ENCODE data around the gene SCFD2.
"Not testable (repeated sequence)": the region's sequence is repeated elsewhere in the genome, so short reads cannot be mapped to it uniquely, and the experiment has no call there.

SCFD2 gene

GRCh38 chr4:53005808-53006207 is 360.1 kb downstream of the SCFD2 start:
- DNase-seq: no peak

DNA sequence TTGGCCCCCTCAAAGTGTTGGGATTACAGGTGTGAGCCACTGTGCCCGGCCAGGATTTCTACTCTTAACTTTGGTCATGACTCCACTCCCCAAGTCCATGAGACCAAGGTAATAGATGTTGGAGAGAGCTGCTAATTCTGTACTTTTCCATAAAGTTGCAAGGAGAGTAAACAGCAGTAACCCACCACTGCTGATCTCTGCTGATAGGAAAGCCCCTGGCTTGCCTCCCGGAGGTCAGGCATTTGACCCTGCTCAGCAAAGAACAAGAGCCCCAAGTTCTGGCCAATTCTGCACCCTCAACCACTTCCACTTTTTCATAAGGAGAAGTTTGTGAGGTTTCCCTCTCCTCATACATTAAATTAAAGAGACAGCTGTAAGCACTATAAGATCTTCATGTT is 360.7 kb downstream of the SCFD2 start:
- no peak for DNase-seq

DNA sequence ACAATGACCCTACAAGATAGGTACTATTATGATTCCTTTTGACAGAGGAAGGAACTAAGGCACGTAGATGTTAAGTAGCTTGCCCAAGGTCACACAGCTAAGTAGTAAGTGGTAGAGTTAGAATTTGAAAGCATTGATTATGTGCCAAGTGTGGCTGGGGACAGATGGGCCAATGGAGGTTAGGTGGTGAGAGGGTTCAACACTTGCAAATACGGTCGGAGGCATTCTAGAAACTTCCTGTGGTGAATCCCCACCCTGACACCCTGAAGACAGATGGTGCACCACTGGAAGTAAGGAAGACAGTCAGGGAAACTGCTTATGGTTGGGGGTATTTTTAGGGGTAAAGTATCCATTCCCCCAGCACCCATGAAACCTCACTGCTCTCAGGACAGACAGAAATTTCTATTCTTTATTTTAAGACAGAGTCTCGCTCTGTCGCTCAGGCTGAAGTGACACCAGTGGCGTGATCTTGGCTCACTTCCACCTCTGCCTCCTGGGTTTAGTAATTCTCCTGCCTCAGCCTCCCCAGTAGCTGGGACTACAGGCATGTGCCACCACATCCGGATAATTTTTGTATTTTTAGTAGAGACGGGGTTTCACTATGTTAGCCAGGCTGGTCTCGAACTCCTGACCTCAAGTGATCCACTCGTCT is 361.2 kb downstream of the SCFD2 start:
- DNase-seq: no peak

DNA sequence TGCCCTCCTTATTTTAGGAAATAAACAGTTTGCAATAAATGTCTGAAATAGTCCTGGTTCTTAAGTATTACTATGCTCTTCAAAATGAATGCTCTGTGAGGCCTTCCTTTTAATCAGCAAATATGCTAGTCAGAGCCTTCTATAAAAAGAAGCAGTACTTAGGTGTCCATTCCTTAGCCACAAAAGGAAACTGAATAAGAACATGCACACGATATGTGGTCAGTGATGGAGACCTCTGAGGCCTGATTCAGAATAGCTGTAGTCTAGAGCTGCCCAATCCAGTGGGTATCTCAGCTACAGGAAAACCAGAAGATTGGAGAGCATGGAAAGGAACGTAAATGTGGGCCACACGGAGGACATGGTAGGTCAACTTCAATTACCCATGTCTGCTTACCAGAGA is 361.9 kb downstream of the SCFD2 start:
- DNase-seq: no peak

DNA sequence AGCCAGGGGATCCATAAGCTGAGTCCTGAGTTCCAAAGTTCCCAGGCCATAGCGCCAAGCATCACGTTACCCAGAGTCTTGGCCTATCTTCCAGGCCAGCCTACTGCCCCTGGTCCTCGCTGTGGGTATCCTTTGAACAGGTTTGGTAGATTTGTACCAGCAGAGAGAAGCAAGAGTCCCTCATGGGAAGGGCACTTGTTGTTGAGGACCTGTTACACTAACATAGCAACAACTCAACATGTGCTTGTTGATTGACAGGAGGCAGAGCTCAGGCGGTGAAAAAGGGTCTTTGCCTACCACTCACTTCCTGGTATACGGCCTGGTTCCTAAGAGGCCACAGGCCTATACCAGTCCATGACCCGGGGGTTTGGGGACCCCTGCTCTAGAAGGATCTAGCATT is 365.3 kb downstream of the SCFD2 start:
- no peak for DNase-seq

DNA sequence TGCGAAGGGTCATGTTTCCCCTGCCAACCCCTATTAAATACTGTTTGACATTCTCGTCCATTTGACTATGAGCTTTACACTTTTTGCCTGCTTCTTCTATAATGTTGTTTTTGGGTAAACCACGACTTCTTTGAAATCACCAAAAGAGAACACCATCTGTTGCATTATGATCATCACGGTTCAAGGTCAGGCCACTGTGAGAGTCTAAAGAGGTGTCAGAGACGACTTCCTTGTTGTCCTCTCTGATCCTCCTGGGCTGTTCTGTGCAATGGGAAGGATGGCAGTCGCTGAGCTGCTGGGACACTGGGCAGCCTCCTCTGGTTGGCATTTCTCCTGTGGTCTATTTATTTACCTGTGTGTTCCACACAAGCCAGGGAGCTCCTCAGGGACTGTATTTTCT is 366.2 kb downstream of the SCFD2 start:
- DNase-seq: no peak

- DNase-seq: no peak
Measured at GRCh38 chr4:52998413-52998812, 367.4 kb downstream of the SCFD2 start.

DNA sequence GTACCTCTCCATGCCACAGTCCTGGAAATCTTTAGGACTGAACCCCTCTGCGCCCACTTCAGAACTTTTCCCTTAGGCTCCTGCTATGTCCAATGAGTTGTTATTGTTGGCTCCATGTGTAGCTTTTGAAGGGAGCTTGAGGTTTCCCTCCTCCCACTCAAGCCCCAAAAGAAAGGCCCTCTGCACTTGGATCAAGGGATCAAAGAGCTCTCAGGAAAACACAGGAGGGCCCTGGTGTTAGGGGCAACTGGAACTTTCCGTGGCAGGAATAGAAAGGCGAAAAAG is 368.8 kb downstream of the SCFD2 start:
- DNase-seq: no peak

DNA sequence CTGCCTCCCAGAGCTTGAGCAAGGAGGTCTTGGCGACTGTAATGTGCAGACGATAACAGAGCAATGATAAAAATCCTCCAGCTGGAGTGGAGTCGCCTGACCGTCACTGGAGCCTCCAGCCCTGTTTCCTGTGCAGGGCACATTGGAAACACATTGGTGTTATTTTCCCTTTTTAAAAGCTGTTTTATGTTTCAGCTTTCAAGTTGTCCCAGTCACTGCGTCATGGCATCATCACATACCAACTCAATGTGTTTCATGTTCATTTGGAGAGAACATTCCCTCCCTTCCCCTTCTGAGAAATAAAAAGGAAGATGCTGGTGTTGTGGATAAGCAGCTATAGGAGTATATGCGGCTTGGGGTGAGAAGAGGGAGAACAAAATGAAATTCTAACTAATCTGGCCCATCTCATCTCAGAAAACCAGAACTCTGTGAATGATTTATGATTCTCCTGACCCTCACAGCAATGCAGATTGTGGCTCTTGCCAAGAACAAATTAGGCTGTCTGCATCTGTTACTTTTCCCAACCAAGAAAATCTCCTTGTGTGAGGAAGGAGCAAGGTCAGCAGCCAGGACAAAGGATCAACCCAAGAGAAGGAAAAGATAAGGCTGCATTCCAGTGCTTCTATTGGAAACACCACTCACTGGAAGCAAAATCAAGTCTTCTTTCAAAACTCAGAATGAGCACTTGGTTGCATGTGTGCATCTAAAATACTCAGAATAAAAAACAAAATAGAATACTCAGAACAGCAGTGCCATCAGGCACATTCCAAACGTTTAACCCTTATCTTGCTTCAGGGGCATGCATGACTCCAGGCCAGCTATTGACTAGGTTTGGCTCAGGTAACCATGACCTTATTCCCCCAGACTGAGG is 369.4 kb downstream of the SCFD2 start:
- DNase-seq: no peak

DNA sequence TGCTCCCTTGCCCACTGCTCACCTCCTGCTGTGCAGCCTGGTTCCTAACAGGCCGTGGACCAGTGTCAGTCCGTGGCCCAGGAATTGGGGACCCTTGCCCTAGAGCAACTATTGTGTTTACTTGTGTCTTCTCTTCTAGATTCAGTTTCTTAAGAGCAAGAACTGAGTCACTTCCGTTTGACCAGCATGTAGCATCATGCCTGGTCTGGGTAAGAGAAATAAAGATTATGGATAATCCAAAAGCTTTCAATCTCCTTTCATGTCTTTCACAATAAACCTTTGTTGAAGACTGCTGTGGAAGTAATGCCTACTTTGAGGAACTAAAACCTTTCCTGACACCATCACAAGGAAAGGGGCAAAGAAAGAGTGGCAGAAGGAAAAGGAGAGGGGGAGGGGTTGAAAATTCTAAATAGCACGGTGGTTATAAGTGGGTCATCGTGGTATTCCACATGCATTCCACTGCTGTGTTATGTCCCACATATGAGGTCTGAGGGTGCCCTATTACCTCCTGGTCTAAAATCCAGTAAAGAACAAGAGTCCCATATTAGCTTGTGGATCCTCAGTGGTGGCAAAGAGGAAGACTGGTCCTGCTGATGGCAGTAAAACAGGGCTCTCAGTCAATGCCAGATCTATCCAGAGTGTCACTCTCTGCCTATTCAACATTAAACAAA is 370.4 kb downstream of the SCFD2 start:
- DNase-seq: no peak

- DNase-seq: no peak
Measured at GRCh38 chr4:52994567-52994966, 371.3 kb downstream of the SCFD2 start.

DNA sequence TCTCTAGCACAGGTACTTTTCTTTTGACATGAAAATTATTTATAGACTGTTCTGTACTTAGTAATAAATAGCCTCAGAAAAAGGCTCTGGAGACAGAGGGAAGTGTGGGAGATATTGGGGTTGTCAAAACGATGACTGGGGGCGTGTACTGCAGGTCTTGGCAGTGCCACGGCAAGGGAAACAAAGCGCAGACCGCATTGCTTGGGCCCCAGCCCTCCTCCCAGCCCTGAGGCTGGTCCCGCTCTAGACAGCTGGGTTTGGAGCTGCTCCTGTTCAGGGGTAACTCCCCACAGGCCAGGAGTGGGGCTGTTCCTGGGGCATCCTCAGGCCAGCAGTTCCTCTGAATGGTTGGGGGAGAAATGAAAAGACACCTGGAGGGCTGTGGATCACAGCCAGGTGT is 372.1 kb downstream of the SCFD2 start:
- no peak for DNase-seq

DNA sequence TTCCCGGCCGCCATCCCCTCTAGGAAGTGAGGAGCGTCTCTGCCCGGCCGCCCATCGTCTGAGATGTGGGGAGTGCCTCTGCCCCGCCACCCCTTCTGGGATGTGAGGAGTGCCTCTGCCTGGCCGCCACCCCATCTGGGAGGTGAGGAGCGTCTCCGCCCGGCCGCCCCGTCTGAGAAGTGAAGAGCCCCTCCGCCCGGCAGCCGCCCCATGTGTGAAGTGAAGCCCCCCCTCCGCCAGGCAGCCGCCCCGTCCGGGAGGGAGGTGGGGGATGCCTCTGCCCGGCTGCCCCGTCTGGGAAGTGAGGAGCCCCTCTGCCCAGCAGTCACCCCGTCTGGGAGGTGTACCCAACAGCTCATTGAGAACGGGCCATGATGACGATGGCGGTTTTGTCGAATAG is 373.3 kb downstream of the SCFD2 start:
- DNase-seq: not testable (repeated sequence)

DNA sequence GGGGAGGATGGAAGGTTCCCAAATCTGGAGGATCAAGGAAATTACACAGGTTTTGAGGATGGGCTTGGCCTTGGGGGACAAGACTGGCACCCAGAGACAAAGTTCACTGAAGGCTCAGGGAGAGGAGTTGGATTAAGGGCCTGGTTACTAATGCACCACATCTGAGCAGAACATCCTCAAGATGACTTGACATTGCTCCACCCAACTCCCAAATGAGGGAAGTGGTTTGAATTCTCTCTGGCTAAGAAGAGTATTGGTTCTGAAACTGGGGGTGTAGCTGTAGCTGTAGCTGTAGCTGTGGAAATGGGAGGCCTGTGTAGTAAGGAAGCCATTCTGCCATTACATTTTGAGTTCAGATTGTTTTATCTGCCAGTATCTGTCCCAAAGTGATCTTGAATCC is 374.4 kb downstream of the SCFD2 start:
- no peak for DNase-seq

DNA sequence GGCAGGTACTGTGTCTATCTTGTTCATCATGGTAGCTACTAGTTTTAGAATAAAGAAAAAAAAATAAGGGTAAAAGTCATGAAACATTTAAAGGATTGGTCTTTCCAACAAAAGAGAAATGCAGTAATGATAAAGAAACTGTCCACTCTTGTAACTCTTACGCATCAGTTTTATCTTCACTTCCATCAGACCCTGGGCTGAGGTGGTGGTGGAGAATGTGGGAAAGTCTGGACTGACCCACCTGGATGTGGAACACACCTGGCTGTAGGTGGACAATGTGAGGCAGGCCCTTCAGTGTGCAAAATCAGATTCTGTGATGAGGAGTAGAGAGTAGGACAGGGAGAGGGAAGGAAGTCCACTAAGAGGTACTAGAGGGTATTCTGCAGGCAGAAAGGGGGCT is 375.2 kb downstream of the SCFD2 start:
- DNase-seq: no peak

GRCh38 chr4:52989865-52990264 is 376.0 kb downstream of the SCFD2 start:
- no peak for DNase-seq

- DNase-seq: no peak
Measured at GRCh38 chr4:52987392-52988056, 378.3 kb downstream of the SCFD2 start.

DNA sequence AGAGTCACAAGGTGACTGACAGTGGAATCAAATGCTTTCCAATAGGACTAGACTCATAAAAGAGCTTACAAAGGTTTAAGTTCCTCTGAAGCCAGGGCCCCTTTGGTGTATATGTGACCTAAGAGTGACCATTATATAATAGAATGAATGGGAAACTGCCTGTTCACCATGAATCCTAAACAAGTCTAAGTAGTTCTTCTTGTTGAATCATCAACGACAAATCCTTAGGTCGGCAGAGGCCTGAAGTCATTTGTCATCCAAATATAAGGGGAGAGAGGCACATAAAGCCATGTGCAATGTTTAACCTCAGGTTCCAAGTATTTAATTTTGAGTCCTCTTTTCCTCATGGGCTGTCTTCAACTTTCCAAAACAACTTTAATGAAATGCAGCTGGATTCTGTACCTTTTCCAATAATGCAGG is 381.4 kb downstream of the SCFD2 start:
- DNase-seq: no peak

DNA sequence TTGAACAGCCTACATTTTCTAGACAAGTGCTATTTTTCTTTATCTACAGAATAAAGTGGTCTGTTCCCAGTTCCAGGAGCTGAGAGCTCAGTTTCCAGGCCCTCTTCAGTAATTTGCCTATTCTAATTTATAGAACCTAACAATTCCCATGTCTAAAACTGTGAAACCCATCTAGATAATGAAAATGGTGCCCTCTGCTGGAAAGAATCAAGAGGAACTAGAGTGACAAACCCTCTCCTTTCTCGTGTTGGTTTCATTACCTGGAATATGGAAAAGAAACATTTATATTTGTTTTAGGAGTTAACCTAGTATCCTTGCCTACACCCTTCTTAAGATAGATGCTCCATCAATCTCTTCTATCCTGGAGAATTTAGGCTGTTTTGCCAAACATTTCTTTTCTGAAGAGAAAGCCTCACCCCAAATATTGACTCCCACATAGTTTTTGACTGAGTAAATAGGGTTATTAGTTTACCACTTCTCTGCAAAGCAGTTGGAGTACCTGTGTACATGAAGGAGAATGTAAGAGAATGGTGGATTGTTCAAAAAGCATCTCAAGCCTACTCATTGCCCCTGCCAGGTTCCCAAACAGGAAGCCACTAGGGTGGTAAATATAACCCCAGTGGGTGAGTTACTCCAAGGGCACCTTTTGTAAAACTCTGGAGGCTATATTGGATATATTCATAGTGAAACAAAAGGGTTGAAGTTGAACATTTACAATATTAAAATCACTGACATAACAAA is 382.1 kb downstream of the SCFD2 start:
- DNase-seq: no peak

GRCh38 chr4:52982946-52983340 is 382.9 kb downstream of the SCFD2 start:
- DNase-seq: no peak

GRCh38 chr4:52982255-52982945 is 383.5 kb downstream of the SCFD2 start:
- DNase-seq: no peak
